H1 (cell line): Measurements from ENCODE around the gene ZKSCAN1. TPM values are rescaled to one million over a fixed set of nuclear protein-coding genes. Genes with fewer than 3 reads are reported as not detected.

Source experiments
- CTCF ChIA-PET: fragments of 300-600 bp; sonication (Branson Sonifier 250); formaldehyde crosslinking; loops from one replicate; lab custom pipeline; 2021; ENCODE audit not compliant: partially characterized antibody; lab: Charles Lee
- POLR2A ChIA-PET: fragments of 300-600 bp; sonication (Branson Sonifier 250); formaldehyde crosslinking; loops from one replicate; lab custom pipeline; 2021; ENCODE audit warnings: inconsistent platforms; ENCODE audit not compliant: partially characterized antibody; lab: Charles Lee
- DNase-seq, 2 experiments: peaks; one replicate each; pipeline versions ENCODE4 v3.0.0 to v3.0.0-alpha.2; 2010 to 2022; ENCODE audit warnings: low spot score in 2 of 2, low read depth in 1 of 2, mixed read lengths in 1 of 2
- FAIRE-seq: peaks from 2 replicates; lab custom pipeline; 2011; peaks lifted over from hg19 to GRCh38; lab: Jason Lieb, UNC
- H2AFZ ChIP-seq: 2 replicates; pipeline ENCODE4 v1.8.1; 2012; ENCODE audit warnings: low read length, inconsistent platforms
- H2AK5ac ChIP-seq: 2 replicates; pipeline ENCODE4 v1.6.1; 2013; ENCODE audit warnings: low read depth, low read length
- H2BK120ac ChIP-seq: replicated peaks from 2 replicates; pipeline ENCODE3; 2013; ENCODE audit warnings: low read depth, low read length, inconsistent platforms
- H2BK12ac ChIP-seq: 2 replicates; pipeline ENCODE4 v1.6.1; 2013; ENCODE audit warnings: low read depth, low read length
- H2BK15ac ChIP-seq: 2 replicates; pipeline ENCODE4 v1.6.1; 2013; ENCODE audit warnings: low read length
- H2BK20ac ChIP-seq: 2 replicates; pipeline ENCODE4 v1.6.1; 2013; ENCODE audit warnings: low read length
- H2BK5ac ChIP-seq: 2 replicates; pipeline ENCODE4 v1.6.1; 2013; ENCODE audit warnings: low read depth, low read length
- H3K14ac ChIP-seq: 2 replicates; pipeline ENCODE4 v1.6.1; 2013; ENCODE audit warnings: inconsistent platforms; ENCODE audit not compliant: insufficient read length
- H3K18ac ChIP-seq: 2 replicates; pipeline ENCODE4 v1.6.1; 2013; ENCODE audit warnings: low read length; ENCODE audit errors: extremely low read depth
- H3K23ac ChIP-seq: 2 replicates; pipeline ENCODE4 v1.6.1; 2013; ENCODE audit warnings: inconsistent platforms; ENCODE audit not compliant: insufficient read length
- H3K23me2 ChIP-seq: 2 replicates; pipeline ENCODE4 v1.6.1; 2013; ENCODE audit warnings: low read depth, low read length
- H3K27ac ChIP-seq: 2 replicates; pipeline ENCODE4 v1.6.1; 2011; ENCODE audit warnings: low read depth, low read length, inconsistent platforms
- H3K27me3 ChIP-seq, 4 experiments: replicated peaks in 1 of 4; 1 replicate in 1 of 4; 2 replicates in 3 of 4; pipeline versions ENCODE4 v1.6.1 to v1.8.1; 2011 to 2013; ENCODE audit warnings: low read length in 3 of 4, mild to moderate bottlenecking in 3 of 4, inconsistent platforms in 2 of 4, mixed read lengths in 2 of 4, moderate library complexity in 1 of 4; ENCODE audit not compliant: control insufficient read depth in 3 of 4, insufficient read depth in 3 of 4; ENCODE audit errors: extremely low read depth in 1 of 4
- H3K36me3 ChIP-seq, 4 experiments: 2 replicates each; pipeline versions ENCODE4 v1.6.1 to v1.8.1; 2011 to 2013; ENCODE audit warnings: mild to moderate bottlenecking in 4 of 4, low read length in 3 of 4, moderate library complexity in 2 of 4, control low read depth in 1 of 4, inconsistent platforms in 1 of 4; ENCODE audit not compliant: insufficient read depth in 4 of 4, control insufficient read depth in 2 of 4
- H3K4ac ChIP-seq: replicated peaks from 2 replicates; pipeline ENCODE3; 2013; ENCODE audit warnings: low read length, low read depth, mixed read lengths, inconsistent platforms; ENCODE audit not compliant: insufficient read length
- H3K4me1 ChIP-seq, 4 experiments: replicated peaks in 1 of 4; 1 replicate in 1 of 4; 2 replicates in 3 of 4; pipeline versions ENCODE4 v1.6.1 to v1.8.1; 2011 to 2013; ENCODE audit warnings: low read length in 3 of 4, inconsistent platforms in 2 of 4, mixed read lengths in 1 of 4; ENCODE audit not compliant: insufficient read depth in 4 of 4, control insufficient read depth in 3 of 4
- H3K4me2 ChIP-seq, 2 experiments: 2 replicates each; pipeline versions ENCODE4 v1.6.1 to v1.8.1; 2011 to 2013; ENCODE audit warnings: low read depth in 2 of 2, low read length in 2 of 2, control low read depth in 1 of 2, inconsistent platforms in 1 of 2, mild to moderate bottlenecking in 1 of 2; ENCODE audit not compliant: insufficient read depth in 1 of 2
- H3K4me3 ChIP-seq, 4 experiments: fragments of 200-600, 300-600 bp in 1 of 4; sonication (generic), shearing (Covaris generic), sonication (Bioruptor Twin) in 1 of 4; 2 replicates each; pipeline versions ENCODE4 v1.5.1 to v1.8.1; 2011 to 2016; ENCODE audit warnings: low read length in 4 of 4, low read depth in 3 of 4, control low read depth in 2 of 4, inconsistent platforms in 2 of 4, mild to moderate bottlenecking in 2 of 4, mixed read lengths in 1 of 4, moderate library complexity in 1 of 4; ENCODE audit not compliant: insufficient read depth in 2 of 4; ENCODE audit errors: extremely low read depth in 1 of 4
- H3K56ac ChIP-seq: replicated peaks from 2 replicates; pipeline ENCODE3; 2013; ENCODE audit warnings: low read depth, mild to moderate bottlenecking, mixed read lengths, low read length, inconsistent platforms; ENCODE audit not compliant: insufficient read length
- H3K79me1 ChIP-seq: 2 replicates; pipeline ENCODE4 v1.6.1; 2013; ENCODE audit warnings: low read depth, low read length, control low read depth
- H3K79me2 ChIP-seq, 2 experiments: 2 replicates each; pipeline versions ENCODE4 v1.6.1 to v1.8.1; 2012 to 2013; ENCODE audit warnings: low read length in 2 of 2, mild to moderate bottlenecking in 2 of 2, inconsistent platforms in 1 of 2; ENCODE audit not compliant: insufficient read depth in 2 of 2, control insufficient read depth in 1 of 2
- H3K9ac ChIP-seq, 4 experiments: replicated peaks in 1 of 4; 1 replicate in 1 of 4; 2 replicates in 3 of 4; pipeline versions ENCODE4 v1.6.1 to v1.8.1; 2011 to 2013; ENCODE audit warnings: low read depth in 3 of 4, low read length in 3 of 4, control low read depth in 2 of 4, mild to moderate bottlenecking in 2 of 4, moderate library complexity in 2 of 4, inconsistent platforms in 1 of 4; ENCODE audit errors: extremely low read depth in 1 of 4
- H3K9me3 ChIP-seq, 2 experiments: 2 replicates each; pipeline versions ENCODE4 v1.6.1 to v1.8.1; 2012 to 2013; ENCODE audit warnings: mild to moderate bottlenecking in 2 of 2, moderate library complexity in 2 of 2, control low read depth in 1 of 2, inconsistent platforms in 1 of 2, low read depth in 1 of 2, low read length in 1 of 2, mixed read lengths in 1 of 2; ENCODE audit not compliant: insufficient read depth in 2 of 2
- H4K20me1 ChIP-seq, 2 experiments: replicated peaks in 1 of 2; 2 replicates each; pipeline versions ENCODE3 to v1.8.1; 2011 to 2013; ENCODE audit warnings: inconsistent platforms in 2 of 2, low read length in 2 of 2, mild to moderate bottlenecking in 1 of 2; ENCODE audit not compliant: insufficient read depth in 2 of 2, control insufficient read depth in 1 of 2
- H4K5ac ChIP-seq: 2 replicates; pipeline ENCODE4 v1.6.1; 2013; ENCODE audit warnings: low read length, low read depth, mixed read lengths, inconsistent platforms; ENCODE audit not compliant: insufficient read length
- H4K8ac ChIP-seq: 2 replicates; pipeline ENCODE4 v1.8.0; 2013; ENCODE audit warnings: mild to moderate bottlenecking, moderate library complexity, low read length, inconsistent platforms; ENCODE audit not compliant: insufficient read depth; ENCODE audit errors: extremely low read depth
- H4K91ac ChIP-seq: replicated peaks from 2 replicates; pipeline ENCODE3; 2013; ENCODE audit warnings: low read length, mixed read lengths, inconsistent platforms; ENCODE audit not compliant: insufficient read length
- ASH2L ChIP-seq: fragments of 200-600, 300-600 bp; sonication (generic); IDR thresholded peaks from one replicate; pipeline ENCODE4 v1.7.1; 2017; ENCODE audit warnings: low read length
- CBX8 ChIP-seq: fragments of 300-800, 300-1000 bp; sonication (generic); IDR thresholded peaks from 2 replicates; pipeline ENCODE4 v1.7.1; 2016; ENCODE audit warnings: low read depth, low read length, borderline replicate concordance
- CEBPB ChIP-seq: IDR thresholded peaks from 2 replicates; pipeline ENCODE4 v1.6.1; 2012; ENCODE audit warnings: low read depth, low read length
- CTBP2 ChIP-seq: IDR thresholded peaks from 2 replicates; pipeline ENCODE4 v1.7.0; 2011; ENCODE audit warnings: borderline replicate concordance, mild to moderate bottlenecking, moderate library complexity, mixed read lengths, low read length; ENCODE audit not compliant: insufficient read depth, insufficient read length
- GABPA ChIP-seq: IDR thresholded peaks from 2 replicates; pipeline ENCODE4 v1.6.1; 2011; ENCODE audit warnings: mild to moderate bottlenecking, low read length, moderate library complexity, borderline replicate concordance; ENCODE audit not compliant: insufficient read depth
- GTF2F1 ChIP-seq: IDR thresholded peaks from 2 replicates; pipeline ENCODE4 v1.6.1; 2012; ENCODE audit warnings: low read depth, low read length, improper control_type of control experiment, borderline replicate concordance
- HDAC6 ChIP-seq: IDR thresholded peaks from one replicate; pipeline ENCODE4 v1.7.1; 2012; ENCODE audit warnings: low read depth, mild to moderate bottlenecking, inconsistent platforms, low read length, moderate library complexity
- KDM4A ChIP-seq: IDR thresholded peaks from one replicate; pipeline ENCODE4 v1.7.1; 2012; ENCODE audit warnings: low read depth, mild to moderate bottlenecking, moderate library complexity, low read length, inconsistent platforms; ENCODE audit not compliant: severe bottlenecking
- MAFK ChIP-seq: IDR thresholded peaks from 2 replicates; pipeline ENCODE4 v1.6.1; 2012; ENCODE audit warnings: low read depth, mild to moderate bottlenecking, improper control_type of control experiment, low read length
- NANOG ChIP-seq: IDR thresholded peaks from 2 replicates; pipeline ENCODE4 v1.6.1; 2011; ENCODE audit warnings: low read length, low read depth, mild to moderate bottlenecking, inconsistent platforms; ENCODE audit not compliant: insufficient read depth, poor library complexity, severe bottlenecking
- POU5F1 ChIP-seq: IDR thresholded peaks from 2 replicates; pipeline ENCODE4 v1.6.1; 2011; ENCODE audit warnings: low read depth, mild to moderate bottlenecking, low read length, moderate library complexity
- RAD21 ChIP-seq, 2 experiments: IDR thresholded peaks in 1 of 2; conservative IDR thresholded peaks in 1 of 2; 2 replicates each; pipeline ENCODE4 v1.6.1; 2011; ENCODE audit warnings: low read depth in 2 of 2, low read length in 2 of 2, improper control_type of control experiment in 1 of 2, inconsistent platforms in 1 of 2, mild to moderate bottlenecking in 1 of 2, moderate library complexity in 1 of 2
- TBP ChIP-seq: IDR thresholded peaks from 2 replicates; pipeline ENCODE4 v1.6.1; 2011; ENCODE audit warnings: low read depth, low read length, improper control_type of control experiment
- TEAD4 ChIP-seq: IDR thresholded peaks from 2 replicates; pipeline ENCODE4 v1.6.1; 2012; ENCODE audit warnings: low read depth, low read length, inconsistent platforms, mixed read lengths
- WGBS, 2 experiments: shearing (Covaris generic) in 1 of 2; methylation state at CpG; one replicate each; pipeline versions ENCODE4 v1.1.6 to v1.1.7; 2013 to 2015; ENCODE audit warnings: low lambda C conversion rate in 2 of 2, mixed read lengths in 2 of 2, inconsistent platforms in 1 of 2, low coverage in 1 of 2, missing lambda C conversion rate in 1 of 2; ENCODE audit not compliant: insufficient replicate concordance in 2 of 2, insufficient coverage in 1 of 2, insufficient read length in 1 of 2; ENCODE audit errors: extremely low coverage in 1 of 2, missing lambda C conversion rate in 1 of 2; 5-methylcytosine and 5-hydroxymethylcytosine counted together
- polyA plus RNA-seq, 7 experiments: library from polyadenylated mRNA; depleted of rRNA in 3 of 7; stranded (reverse) in 5 of 7; unstranded in 2 of 7; fragments of >200 nt in 5 of 7; fragments of 200-250 nt in 2 of 7; gene quantifications; 1 replicate in 5 of 7; 2 replicates in 1 of 7; 4 replicates in 1 of 7; pipeline versions ENCODE4 v1.2.1 to v1.2.3, GENCODE V29; 2011 to 2013; ENCODE audit warnings: missing spikeins in 2 of 7, mixed read lengths in 2 of 7
- total RNA-seq: library from RNA; stranded (reverse); fragmentation: NEBNext Ultra II Directional; extraction: Animal tissue kit (Norgen Biotek cat#: 25700); gene quantifications from 2 replicates; pipeline ENCODE4 v1.2.1, GENCODE V29; 2021

The ZKSCAN1 gene
- total and polyA plus RNA-seq, 2 of the 8 experiments (the other 6 are each of a cell fraction or from before 2014, with no cell fraction given): 8.2 to 40.6 TPM

- H2BK120ac ChIP-seq: no peak overlapping the region
- H2BK12ac ChIP-seq: no peak overlapping the region
- H3K79me1 ChIP-seq: peaks cover 4% of the 10 kb centered on the region
- no peak for DNase-seq
- peaks cover 22 to 40% of the 10 kb centered on the region in 2 experiments for H3K79me2 ChIP-seq
- no peak overlapping the region for H4K5ac ChIP-seq
- WGBS, 2 experiments: 94% methylated on average over 6 of the region's 6 CpGs; no CpG with 5 or more reads in 1 of the 2 experiments
- H2BK15ac ChIP-seq: no peak overlapping the region
- POLR2A ChIA-PET: interaction anchor here (0.6 to 19.6 kb wide), 13 partner anchors 8 to 85 kb away, joined by 3 to 294 read pairs (median 4); partner anchors contain the start of genes AP4M1, COPS6, MCM7 and ZSCAN21
- H4K8ac ChIP-seq: no peak overlapping the region
- no peak overlapping the region for H3K4ac ChIP-seq
- H4K91ac ChIP-seq: no peak overlapping the region
- H2BK5ac ChIP-seq: no peak overlapping the region
- H3K27ac ChIP-seq: no peak overlapping the region
- H3K23me2 ChIP-seq: no peaks in the 10 kb centered on the region
- peaks cover 53 to 61% of the 10 kb centered on the region in 2 experiments for H3K9me3 ChIP-seq
- CTCF ChIA-PET: interaction anchor here (0.6 to 2.1 kb wide), 6 partner anchors 8 to 609 kb away, joined by 3 to 5 read pairs (median 3); no protein-coding TSS in a partner anchor
- no peak overlapping the region for H3K56ac ChIP-seq
- H2BK20ac ChIP-seq: no peak overlapping the region
- H3K4me1 ChIP-seq: peaks cover 0 to 4% (median 0%) of the 10 kb centered on the region in 4 experiments; a peak in 1 of 7 replicates
- no peak overlapping the region for H2AFZ ChIP-seq
- H3K4me3 ChIP-seq: no peak overlapping the region
- no peak overlapping the region for H2AK5ac ChIP-seq
- H4K20me1 ChIP-seq: peaks cover 1 to 3% of the 10 kb centered on the region in 2 experiments
- no peak overlapping the region for H3K23ac ChIP-seq
- no peak overlapping the region for H3K14ac ChIP-seq
- H3K27me3 ChIP-seq: no peaks in the 10 kb centered on the region; a peak in 1 of 7 replicates
- no peak overlapping the region for H3K9ac ChIP-seq
- H3K36me3 ChIP-seq: peaks cover 73 to 97% (median 87%) of the 10 kb centered on the region in 4 experiments
- FAIRE-seq: no peak
- no peak overlapping the region for H3K18ac ChIP-seq
- H3K4me2 ChIP-seq: no peak overlapping the region
- TF ChIP-seq GTF2F1 (no peak), POU5F1 (no peak), NANOG (no peak), ASH2L (no peak), CTBP2 (no peak), GABPA (no peak), TBP (no peak), MAFK (no peak), RAD21 (IDR thresholded peaks at IDR 0.05 in 1 of 2, conservative IDR thresholded peaks at IDR 0.05 in 1 of 2; ENCODE audit: low read depth in 2 of 2, low read length in 2 of 2) (no peak), CBX8 (no peak), HDAC6 (no peak), KDM4A (no peak), TEAD4 (no peak), CEBPB (no peak)
These were observed 60.0 kb downstream of the ZKSCAN1 start for GRCh38 chr7:100075418-100075817.
